ENCODE measurements around the gene DENND1A. TPM values are rescaled to one million over a fixed set of nuclear protein-coding genes. Genes with fewer than 3 reads are reported as not detected.

Gene DENND1A
- total RNA-seq, 2 donors from 2014 or later = 16.2 to 17.7 TPM

GRCh38 chr9:123389070-123389469 lies 540.9 kb downstream of the DENND1A start:
- DNase-seq (no peak), ATAC-seq (no peak)
- intact Hi-C loops (cut with DNase I) = no loop called here

GRCh38 chr9:123387686-123388085 lies 542.2 kb downstream of the DENND1A start:
- ATAC-seq = no peak
- intact Hi-C loops (cut with DNase I) = no loop called here
- DNase-seq = no peak

- DNase-seq (no peak), ATAC-seq (no peak)
- intact Hi-C loops (cut with DNase I) = loop anchor here in 1 of 2 donors (2.0 kb wide), 1 partner anchor 29 kb away; no protein-coding TSS in a partner anchor
These were observed 546.3 kb downstream of the DENND1A start for GRCh38 chr9:123383512-123384170.

- intact Hi-C loops (cut with DNase I) = no loop called here
- no peak for DNase-seq
- no peak for ATAC-seq
These were observed 547.0 kb downstream of the DENND1A start for GRCh38 chr9:123382653-123383511.

GRCh38 chr9:123380852-123381705 lies 548.8 kb downstream of the DENND1A start:
- ATAC-seq = no peak
- DNase-seq = no peak
- intact Hi-C loops (cut with DNase I) = no loop called here

GRCh38 chr9:123378956-123379660 lies 550.8 kb downstream of the DENND1A start:
- DNase-seq (no peak), ATAC-seq (no peak)
- intact Hi-C loops (cut with DNase I) = no loop called here

- ATAC-seq (no peak), DNase-seq (no peak)
- intact Hi-C loops (cut with DNase I) = no loop called here
These were observed 551.9 kb downstream of the DENND1A start for GRCh38 chr9:123378025-123378424.

- intact Hi-C loops (cut with DNase I) = no loop called here
- ATAC-seq (no peak), DNase-seq (no peak)
These were observed 552.5 kb downstream of the DENND1A start for GRCh38 chr9:123377211-123377971.

GRCh38 chr9:123376218-123377071 lies 553.5 kb downstream of the DENND1A start:
- DNase-seq (no peak), ATAC-seq (no peak)
- intact Hi-C loops (cut with DNase I) = no loop called here

- intact Hi-C loops (cut with DNase I) = no loop called here
These were observed 554.3 kb downstream of the DENND1A start for GRCh38 chr9:123375469-123376132.

GRCh38 chr9:123373946-123374345 lies 556.0 kb downstream of the DENND1A start:
- ATAC-seq = no peak
- intact Hi-C loops (cut with DNase I) = no loop called here
- DNase-seq = no peak

More at GRCh38 chr9:123375469-123376132, 554.3 kb downstream of the DENND1A start:
- ATAC-seq = peak; percentile 32 to 69
- DNase-seq = no peak

- no peak for DNase-seq
- ATAC-seq = no peak
- intact Hi-C loops (cut with DNase I) = no loop called here
These were observed 556.4 kb downstream of the DENND1A start for GRCh38 chr9:123373447-123373923.

GRCh38 chr9:123372766-123373446 lies 557.0 kb downstream of the DENND1A start:
- no peak for DNase-seq
- intact Hi-C loops (cut with DNase I) = no loop called here
- ATAC-seq = no peak

GRCh38 chr9:123371805-123372590 lies 557.9 kb downstream of the DENND1A start:
- intact Hi-C loops (cut with DNase I) = no loop called here
- DNase-seq (no peak), ATAC-seq (no peak)

GRCh38 chr9:123371228-123371584 lies 558.7 kb downstream of the DENND1A start:
- intact Hi-C loops (cut with DNase I) = no loop called here
- ATAC-seq (no peak), DNase-seq (no peak)

Measured in left cardiac atrium (tissue), 4 donors.